Mesendoderm (in vitro differentiated cells): Measurements from ENCODE around the gene ZNF497. TPM values are rescaled to one million over a fixed set of nuclear protein-coding genes. Genes with fewer than 3 reads are reported as not detected.

ENCODE experiments used
- DNase-seq: peaks from one replicate; pipeline ENCODE4 v3.0.0; 2013
- H2AK5ac ChIP-seq: 2 replicates; pipeline ENCODE4 v1.6.1; 2013; ENCODE audit warnings: low read length, inconsistent platforms
- H2BK120ac ChIP-seq: 2 replicates; pipeline ENCODE4 v1.6.1; 2013; ENCODE audit warnings: low read depth, mild to moderate bottlenecking, low read length, moderate library complexity, mixed read lengths
- H2BK15ac ChIP-seq: replicated peaks from 2 replicates; pipeline ENCODE4 v1.6.1; 2013; ENCODE audit warnings: low read depth, mild to moderate bottlenecking, moderate library complexity
- H2BK5ac ChIP-seq: 2 replicates; pipeline ENCODE4 v1.6.1; 2013; ENCODE audit warnings: low read length, inconsistent platforms
- H3K18ac ChIP-seq: 2 replicates; pipeline ENCODE4 v1.6.1; 2013; ENCODE audit warnings: mild to moderate bottlenecking, low read length, mixed read lengths
- H3K23ac ChIP-seq: one replicate; pipeline ENCODE4 v1.6.1; 2013; ENCODE audit warnings: low read length
- H3K27ac ChIP-seq: 2 replicates; pipeline ENCODE4 v1.5.1; 2013; ENCODE audit warnings: low read depth, mild to moderate bottlenecking, inconsistent platforms, low read length, moderate library complexity
- H3K27me3 ChIP-seq: 2 replicates; pipeline ENCODE4 v1.6.1; 2013; ENCODE audit warnings: low read length, control low read depth, mild to moderate bottlenecking, inconsistent platforms; ENCODE audit not compliant: insufficient read depth, poor library complexity
- H3K36me3 ChIP-seq: 2 replicates; pipeline ENCODE4 v1.6.1; 2013; ENCODE audit warnings: low read length, inconsistent platforms; ENCODE audit not compliant: control insufficient read depth, insufficient read depth
- H3K4ac ChIP-seq: one replicate; pipeline ENCODE4 v1.6.1; 2013; ENCODE audit warnings: low read depth, mild to moderate bottlenecking, low read length, moderate library complexity
- H3K4me1 ChIP-seq: 2 replicates; pipeline ENCODE4 v1.6.1; 2013; ENCODE audit warnings: low read depth, low read length, inconsistent platforms; ENCODE audit not compliant: control insufficient read depth
- H3K4me2 ChIP-seq: 2 replicates; pipeline ENCODE4 v1.6.1; 2013; ENCODE audit warnings: low read length
- H3K4me3 ChIP-seq: 2 replicates; pipeline ENCODE4 v1.5.1; 2013; ENCODE audit warnings: mild to moderate bottlenecking, low read length
- H3K56ac ChIP-seq: one replicate; pipeline ENCODE4 v1.6.1; 2013; ENCODE audit warnings: low read length
- H3K79me1 ChIP-seq: 2 replicates; pipeline ENCODE4 v1.6.1; 2013; ENCODE audit warnings: low read length, inconsistent platforms
- H3K79me2 ChIP-seq: 2 replicates; pipeline ENCODE4 v1.6.1; 2013; ENCODE audit warnings: mild to moderate bottlenecking, low read length; ENCODE audit not compliant: control insufficient read depth, insufficient read depth
- H3K9ac ChIP-seq: 2 replicates; pipeline ENCODE4 v1.6.1; 2013; ENCODE audit warnings: low read length, inconsistent platforms
- H4K5ac ChIP-seq: one replicate; pipeline ENCODE4 v1.6.1; 2013; ENCODE audit warnings: low read length
- H4K8ac ChIP-seq: one replicate; pipeline ENCODE4 v1.6.1; 2013; ENCODE audit warnings: low read depth, mild to moderate bottlenecking, control low read depth, low read length, moderate library complexity
- WGBS: extraction: QIAGEN DNeasy Blood & Tissue Kit; methylation state at CpG from one replicate; pipeline ENCODE4 v1.1.7; 2013; ENCODE audit warnings: low lambda C conversion rate, missing lambda C conversion rate; ENCODE audit not compliant: insufficient coverage; ENCODE audit errors: extremely low coverage; 5-methylcytosine and 5-hydroxymethylcytosine counted together
- small RNA-seq: library from polyadenylated mRNA; stranded (forward); fragments of <200 nt; extraction: miRNeasy Mini kit (QIAGEN cat#:217004); gene quantifications from one replicate; pipeline ENCODE3, GENCODE V24; 2013; ENCODE audit not compliant: insufficient read depth

Gene ZNF497

DNA sequence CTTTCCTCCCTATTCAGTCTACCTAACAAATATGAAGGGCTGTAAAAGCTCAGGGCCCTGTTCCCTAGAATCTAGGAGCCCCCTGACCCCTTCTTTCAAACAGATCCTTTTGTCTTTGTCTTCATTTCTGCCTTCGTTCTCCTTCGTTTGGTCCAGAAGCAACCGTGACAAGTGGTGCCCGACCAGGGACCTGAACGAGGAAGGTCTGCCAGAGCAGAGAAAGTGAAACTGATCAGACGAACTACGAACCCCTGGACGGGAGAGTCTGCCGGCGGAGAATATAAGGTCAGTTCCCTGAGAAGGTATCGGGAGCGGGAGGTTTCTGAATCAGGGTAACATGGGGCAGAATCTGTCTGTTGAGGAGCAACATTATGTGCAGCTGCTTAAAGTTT, 56.6 kb downstream of the ZNF497 start:
- peaks cover 13% of the 10 kb centered on the region for H3K79me1 ChIP-seq
- H3K79me2 ChIP-seq: peaks cover 4% of the 10 kb centered on the region
- no peak overlapping the region for H2AK5ac ChIP-seq
- H3K4ac ChIP-seq: no peak overlapping the region
- no peak overlapping the region for H2BK15ac ChIP-seq
- H3K4me2 ChIP-seq: peak overlapping the region; percentile 47
- WGBS: no CpG with 5 or more reads among the region's 12 CpGs
- peaks cover 2% of the 10 kb centered on the region for H3K36me3 ChIP-seq
- no peak for DNase-seq
- H3K27ac ChIP-seq: no peak overlapping the region
- H3K56ac ChIP-seq: peak overlapping the region; percentile 95
- no peak overlapping the region for H2BK5ac ChIP-seq
- H3K9ac ChIP-seq: peak overlapping the region; percentile 78
- no peak overlapping the region for H4K5ac ChIP-seq
- H4K8ac ChIP-seq: no peak overlapping the region
- H3K23ac ChIP-seq: no peak overlapping the region
- peaks cover 3% of the 10 kb centered on the region for H3K4me1 ChIP-seq
- H3K4me3 ChIP-seq: peak overlapping the region; percentile 65
- no peak overlapping the region for H2BK120ac ChIP-seq
- no peaks in the 10 kb centered on the region for H3K27me3 ChIP-seq
- no peak overlapping the region for H3K18ac ChIP-seq

DNA sequence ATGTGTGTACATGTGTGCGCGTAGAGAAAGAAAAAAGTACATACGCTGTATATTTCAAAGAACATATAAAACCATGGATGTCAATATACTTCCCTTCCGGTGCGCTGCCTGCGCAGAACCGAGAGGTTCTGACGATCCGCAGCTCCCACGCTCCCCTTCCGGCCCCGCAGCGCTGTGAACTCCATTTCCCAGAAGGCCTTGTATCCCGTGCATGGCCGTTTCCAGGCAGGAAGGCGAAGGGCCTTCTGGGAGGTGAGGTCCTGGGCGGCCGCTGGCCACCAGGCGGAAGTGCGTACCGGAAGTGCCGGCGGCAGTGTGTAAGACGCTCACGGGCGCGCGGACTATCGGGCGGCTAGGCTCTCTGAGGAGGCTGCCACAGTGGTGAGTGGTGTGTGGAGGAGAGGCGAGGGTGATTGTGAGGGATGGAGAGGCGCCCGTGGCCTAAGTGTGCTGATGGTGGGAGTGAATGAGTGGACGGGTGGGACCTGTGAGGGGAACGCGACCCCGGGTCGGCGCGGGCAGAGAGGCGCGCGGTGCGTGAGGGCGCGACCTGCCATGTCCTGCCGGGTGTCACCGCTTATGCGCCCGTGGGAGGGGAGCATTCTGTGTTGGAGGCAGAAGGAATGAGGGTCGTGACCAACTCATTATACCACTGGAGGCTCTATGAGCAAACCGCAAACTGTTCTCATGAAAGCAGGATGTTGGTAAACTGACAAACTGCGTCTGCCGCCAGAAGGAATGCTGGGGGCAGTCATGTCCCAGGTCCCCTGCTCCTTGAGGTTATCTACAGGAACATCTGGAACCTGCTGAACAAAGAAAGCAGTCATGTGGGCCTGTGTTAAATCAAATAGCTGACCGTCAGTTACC, 57.3 kb downstream of the ZNF497 start, which contains the start of gene ERVK3-1:
Gene ERVK3-1, plus strand, starts transcription at position 313 of the 867 bp plus-strand sequence. CDS start 6,792 bp downstream, outside the sequence.
- peaks cover 4% of the 10 kb centered on the region for H3K79me2 ChIP-seq
- peaks cover 2% of the 10 kb centered on the region for H3K36me3 ChIP-seq
- no peak within 1 kb of the TSS for H2BK15ac ChIP-seq
- H4K8ac ChIP-seq: no peak within 1 kb of the TSS
- no peak within 1 kb of the TSS for H2BK120ac ChIP-seq
- H3K9ac ChIP-seq: peak within 1 kb of the TSS; percentile 78
- H3K27me3 ChIP-seq: no peaks in the 10 kb centered on the region
- peaks cover 17% of the 10 kb centered on the region for H3K79me1 ChIP-seq
- H3K4me2 ChIP-seq: peak within 1 kb of the TSS; percentile 56
- H3K56ac ChIP-seq: peak within 1 kb of the TSS; percentile 95
- no CpG with 5 or more reads among the region's 55 CpGs for WGBS
- no peak within 1 kb of the TSS for H4K5ac ChIP-seq
- no peak within 1 kb of the TSS for H3K4ac ChIP-seq
- peak within 1 kb of the TSS; percentile 65 for H3K4me3 ChIP-seq
- H3K27ac ChIP-seq: no peak within 1 kb of the TSS
- peaks cover 3% of the 10 kb centered on the region for H3K4me1 ChIP-seq
- H2AK5ac ChIP-seq: no peak within 1 kb of the TSS
- peak; percentile 98 for DNase-seq
- H3K23ac ChIP-seq: no peak within 1 kb of the TSS
- H2BK5ac ChIP-seq: no peak within 1 kb of the TSS
- H3K18ac ChIP-seq: no peak within 1 kb of the TSS

DNA sequence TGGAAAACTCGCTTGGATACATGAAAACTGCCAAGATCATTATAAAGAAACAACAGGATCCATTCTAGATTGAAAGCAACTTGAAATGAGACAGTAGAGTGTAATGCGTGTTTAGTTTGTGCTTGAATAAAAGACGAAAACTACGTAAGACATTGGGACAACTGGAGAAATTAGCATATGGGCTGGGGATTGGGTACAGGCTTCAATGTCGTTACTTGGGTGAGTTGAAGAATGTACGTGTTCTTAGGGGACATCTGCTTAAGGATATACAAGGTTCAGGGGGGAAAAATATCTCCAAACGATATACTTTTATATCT, 57.8 kb downstream of the ZNF497 start:
- H3K18ac ChIP-seq: no peak overlapping the region
- H3K23ac ChIP-seq: no peak overlapping the region
- peak overlapping the region; percentile 23 for H3K9ac ChIP-seq
- H3K4me2 ChIP-seq: peak overlapping the region; percentile 56
- H2BK120ac ChIP-seq: no peak overlapping the region
- H3K4me1 ChIP-seq: peaks cover 3% of the 10 kb centered on the region
- no peak overlapping the region for H4K5ac ChIP-seq
- H3K36me3 ChIP-seq: peaks cover 4% of the 10 kb centered on the region
- no peak overlapping the region for H2AK5ac ChIP-seq
- DNase-seq: no peak
- H3K27ac ChIP-seq: no peak overlapping the region
- no peaks in the 10 kb centered on the region for H3K27me3 ChIP-seq
- H3K4me3 ChIP-seq: no peak overlapping the region
- peak overlapping the region; percentile 72 for H3K56ac ChIP-seq
- H2BK5ac ChIP-seq: no peak overlapping the region
- H4K8ac ChIP-seq: no peak overlapping the region
- WGBS: no CpG with 5 or more reads among the region's 7 CpGs
- no peak overlapping the region for H3K4ac ChIP-seq
- H3K79me1 ChIP-seq: peaks cover 19% of the 10 kb centered on the region
- H3K79me2 ChIP-seq: peaks cover 4% of the 10 kb centered on the region
- no peak overlapping the region for H2BK15ac ChIP-seq

Small RNA genes within 50 kb of the gene (small RNA-seq; reads per million reads assigned to genes)
- gene MIR4754 (not detected), gene MIR6806 (2.0 reads per million, percentile 16 among the genes with 10 or more reads in this experiment), gene RNA5SP473 (not detected)
